Nephron progenitor cell (in vitro differentiated cells): ENCODE data around the gene PRICKLE2.

Source experiments
- DNase-seq: peaks from one replicate; pipeline ENCODE4 v3.0.0; 2021
- H3K27ac Mint-ChIP-seq: 2 replicates; pipeline ENCODE4 v1.8.0; 2021; ENCODE audit warnings: mild to moderate bottlenecking, moderate library complexity, mixed read lengths
- H3K27me3 Mint-ChIP-seq: 2 replicates; pipeline ENCODE4 v1.8.0; 2021; ENCODE audit warnings: mild to moderate bottlenecking, low read depth, mixed read lengths; ENCODE audit not compliant: poor library complexity
- H3K36me3 Mint-ChIP-seq: 2 replicates; pipeline ENCODE4 v1.8.0; 2021; ENCODE audit warnings: low read depth, mixed read lengths
- H3K4me1 Mint-ChIP-seq: 2 replicates; pipeline ENCODE4 v1.8.0; 2021; ENCODE audit warnings: mixed read lengths
- H3K4me3 Mint-ChIP-seq: 2 replicates; pipeline ENCODE4 v1.8.0; 2021; ENCODE audit warnings: mild to moderate bottlenecking, moderate library complexity, mixed read lengths
- H3K9me3 Mint-ChIP-seq: 2 replicates; pipeline ENCODE4 v1.8.0; 2021; ENCODE audit warnings: mild to moderate bottlenecking, moderate library complexity, mixed read lengths
- TF ChIP-seq, protein P1 (sequence below): fragments of 200-600 bp; sonication (generic); IDR thresholded peaks from 2 replicates; pipeline ENCODE4 v1.5.0; 2021; ENCODE audit warnings: antibody characterized with exemption

The PRICKLE2 gene

DNA sequence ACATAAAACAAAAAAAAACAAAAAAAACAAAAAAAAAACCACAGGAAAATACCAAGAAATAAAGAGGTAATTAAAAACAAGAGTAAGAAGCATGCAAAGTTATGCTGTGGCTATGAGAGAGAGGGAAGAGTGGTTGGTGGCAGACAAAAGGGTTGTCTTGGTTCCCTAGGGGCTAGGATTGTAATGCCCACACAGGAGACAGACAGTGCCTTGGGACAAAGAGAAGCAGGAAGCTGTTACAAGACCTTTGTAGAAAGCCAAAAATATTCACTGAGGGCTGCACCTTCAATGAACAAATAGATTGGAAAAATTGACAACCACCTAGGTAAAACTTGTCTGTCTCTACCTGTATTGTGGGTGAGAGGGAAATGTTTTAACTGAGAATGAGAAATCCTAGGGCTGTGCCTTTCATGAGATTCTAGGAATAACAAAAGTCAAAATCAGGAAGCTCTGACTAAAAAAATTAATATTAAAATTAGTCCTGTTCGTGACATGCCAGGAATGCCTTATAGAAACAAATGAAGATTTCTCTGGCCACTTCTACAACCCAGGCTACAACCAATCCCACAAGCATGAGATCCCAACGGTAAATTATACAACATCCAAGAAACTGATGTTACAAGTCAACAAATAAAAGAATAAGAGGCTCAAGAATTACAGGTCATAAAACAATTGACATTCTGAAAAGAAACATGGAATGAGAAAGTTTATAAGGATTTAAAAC, 45.0 kb upstream of the PRICKLE2 start:
- Mint-ChIP-seq H3K27ac (no peak overlapping the region), H3K4me3 (no peak overlapping the region), H3K27me3 (no peaks in the 10 kb centered on the region), H3K9me3 (peaks cover 35% of the 10 kb centered on the region), H3K4me1 (peaks cover 40% of the 10 kb centered on the region), H3K36me3 (peaks cover 14% of the 10 kb centered on the region)
- no peak for DNase-seq
- TF ChIP-seq, protein P1, sequence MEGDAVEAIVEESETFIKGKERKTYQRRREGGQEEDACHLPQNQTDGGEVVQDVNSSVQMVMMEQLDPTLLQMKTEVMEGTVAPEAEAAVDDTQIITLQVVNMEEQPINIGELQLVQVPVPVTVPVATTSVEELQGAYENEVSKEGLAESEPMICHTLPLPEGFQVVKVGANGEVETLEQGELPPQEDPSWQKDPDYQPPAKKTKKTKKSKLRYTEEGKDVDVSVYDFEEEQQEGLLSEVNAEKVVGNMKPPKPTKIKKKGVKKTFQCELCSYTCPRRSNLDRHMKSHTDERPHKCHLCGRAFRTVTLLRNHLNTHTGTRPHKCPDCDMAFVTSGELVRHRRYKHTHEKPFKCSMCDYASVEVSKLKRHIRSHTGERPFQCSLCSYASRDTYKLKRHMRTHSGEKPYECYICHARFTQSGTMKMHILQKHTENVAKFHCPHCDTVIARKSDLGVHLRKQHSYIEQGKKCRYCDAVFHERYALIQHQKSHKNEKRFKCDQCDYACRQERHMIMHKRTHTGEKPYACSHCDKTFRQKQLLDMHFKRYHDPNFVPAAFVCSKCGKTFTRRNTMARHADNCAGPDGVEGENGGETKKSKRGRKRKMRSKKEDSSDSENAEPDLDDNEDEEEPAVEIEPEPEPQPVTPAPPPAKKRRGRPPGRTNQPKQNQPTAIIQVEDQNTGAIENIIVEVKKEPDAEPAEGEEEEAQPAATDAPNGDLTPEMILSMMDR = no peak

DNA sequence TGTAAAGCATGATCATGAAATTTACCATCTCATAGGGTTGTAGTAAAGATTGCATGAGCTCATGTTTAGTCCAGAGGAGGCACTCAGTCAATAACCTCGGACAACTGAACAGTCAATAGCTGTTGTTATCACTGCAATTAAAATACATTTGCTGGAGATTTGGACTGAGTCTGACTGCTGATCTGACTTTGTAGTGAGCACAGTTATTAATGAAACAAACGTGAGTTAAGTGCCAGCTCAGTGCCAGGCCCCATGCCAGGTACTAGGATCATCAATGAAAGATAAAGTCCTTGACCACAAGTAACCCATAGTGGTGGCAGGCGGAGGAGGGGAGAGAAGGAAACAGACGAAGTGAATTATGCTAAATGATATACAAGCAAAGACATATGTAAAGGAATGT, 43.7 kb upstream of the PRICKLE2 start:
- H3K27me3 Mint-ChIP-seq = no peaks in the 10 kb centered on the region
- TF ChIP-seq, protein P1 = no peak
- peaks cover 35% of the 10 kb centered on the region for H3K9me3 Mint-ChIP-seq
- H3K4me1 Mint-ChIP-seq = peaks cover 54% of the 10 kb centered on the region
- H3K27ac Mint-ChIP-seq = no peak overlapping the region
- peaks cover 14% of the 10 kb centered on the region for H3K36me3 Mint-ChIP-seq
- H3K4me3 Mint-ChIP-seq = peak overlapping the region; percentile 86
- no peak for DNase-seq

DNA sequence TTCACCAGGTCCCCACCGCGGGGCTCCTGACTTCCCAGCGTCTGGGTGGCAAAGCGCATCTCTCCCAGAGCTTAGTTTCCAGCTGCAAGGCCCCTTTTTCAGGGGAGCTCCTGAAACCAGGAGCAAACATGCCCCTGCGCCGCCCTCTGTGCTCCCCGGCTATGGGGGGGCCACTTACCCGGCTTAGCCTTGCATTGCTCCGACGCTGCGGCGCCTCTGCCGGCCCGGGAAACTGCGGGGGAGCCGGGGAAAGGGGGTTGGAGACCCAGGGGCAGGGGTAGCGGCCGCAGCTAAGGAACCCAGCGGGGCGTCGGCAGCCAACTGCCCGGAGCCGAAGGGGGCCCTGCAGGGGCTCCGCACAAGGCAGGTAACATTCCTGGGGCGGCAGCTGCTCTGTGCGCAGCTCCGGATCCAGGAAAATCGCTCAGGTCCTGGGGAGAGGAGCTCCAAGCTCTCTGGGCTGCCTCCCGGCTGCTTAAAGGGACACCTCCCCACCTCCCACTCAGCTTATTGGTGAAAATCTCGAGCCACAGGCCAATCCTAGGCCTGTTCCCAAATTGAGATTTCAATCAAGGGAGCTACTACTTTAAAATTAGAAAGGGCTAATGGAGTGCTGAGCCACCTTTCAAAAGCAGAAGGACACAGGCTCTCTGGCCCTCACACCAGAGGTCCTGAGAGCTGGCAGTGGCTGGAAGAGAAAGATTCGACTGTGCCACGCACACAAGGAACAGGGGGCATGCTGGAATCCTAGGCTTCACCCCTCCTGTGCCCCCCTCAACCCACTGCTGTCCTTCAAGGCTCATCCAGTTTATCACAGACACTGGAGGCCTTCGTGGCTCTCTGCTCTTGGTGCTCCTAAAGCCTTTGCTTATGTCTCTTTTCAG, 42.7 kb upstream of the PRICKLE2 start:
- Mint-ChIP-seq H3K27ac (peak overlapping the region; percentile 55), H3K4me3 (peak overlapping the region; percentile 86), H3K27me3 (no peaks in the 10 kb centered on the region), H3K36me3 (peaks cover 14% of the 10 kb centered on the region), H3K9me3 (peaks cover 35% of the 10 kb centered on the region), H3K4me1 (peaks cover 59% of the 10 kb centered on the region)
- TF ChIP-seq, protein P1 = no peak
- DNase-seq = peak; percentile 63

DNA sequence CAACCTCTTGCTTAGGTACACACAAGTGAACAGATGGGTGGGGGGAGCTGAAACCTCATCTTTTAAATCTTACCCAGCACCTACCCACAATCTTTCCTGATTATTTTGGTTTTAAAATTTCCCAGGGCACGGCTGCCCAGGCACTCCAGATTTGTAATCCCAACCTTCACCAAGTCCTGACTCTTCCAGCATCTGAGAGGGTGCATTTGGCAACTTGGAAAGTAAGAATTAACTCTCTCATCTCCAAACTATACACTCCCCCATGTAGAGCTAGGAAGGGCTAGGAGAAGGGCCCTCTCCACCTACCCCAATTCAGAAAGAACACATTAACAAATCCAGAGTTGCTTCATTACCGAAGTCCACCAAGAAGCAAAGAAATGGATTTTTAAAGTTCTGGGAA, 41.7 kb upstream of the PRICKLE2 start:
- Mint-ChIP-seq H3K4me3 (peak overlapping the region; percentile 86), H3K9me3 (peaks cover 32% of the 10 kb centered on the region), H3K27ac (peak overlapping the region; percentile 97), H3K36me3 (peaks cover 20% of the 10 kb centered on the region), H3K4me1 (peaks cover 57% of the 10 kb centered on the region), H3K27me3 (peaks cover 5% of the 10 kb centered on the region)
- TF ChIP-seq, protein P1 = no peak
- DNase-seq = no peak

DNA sequence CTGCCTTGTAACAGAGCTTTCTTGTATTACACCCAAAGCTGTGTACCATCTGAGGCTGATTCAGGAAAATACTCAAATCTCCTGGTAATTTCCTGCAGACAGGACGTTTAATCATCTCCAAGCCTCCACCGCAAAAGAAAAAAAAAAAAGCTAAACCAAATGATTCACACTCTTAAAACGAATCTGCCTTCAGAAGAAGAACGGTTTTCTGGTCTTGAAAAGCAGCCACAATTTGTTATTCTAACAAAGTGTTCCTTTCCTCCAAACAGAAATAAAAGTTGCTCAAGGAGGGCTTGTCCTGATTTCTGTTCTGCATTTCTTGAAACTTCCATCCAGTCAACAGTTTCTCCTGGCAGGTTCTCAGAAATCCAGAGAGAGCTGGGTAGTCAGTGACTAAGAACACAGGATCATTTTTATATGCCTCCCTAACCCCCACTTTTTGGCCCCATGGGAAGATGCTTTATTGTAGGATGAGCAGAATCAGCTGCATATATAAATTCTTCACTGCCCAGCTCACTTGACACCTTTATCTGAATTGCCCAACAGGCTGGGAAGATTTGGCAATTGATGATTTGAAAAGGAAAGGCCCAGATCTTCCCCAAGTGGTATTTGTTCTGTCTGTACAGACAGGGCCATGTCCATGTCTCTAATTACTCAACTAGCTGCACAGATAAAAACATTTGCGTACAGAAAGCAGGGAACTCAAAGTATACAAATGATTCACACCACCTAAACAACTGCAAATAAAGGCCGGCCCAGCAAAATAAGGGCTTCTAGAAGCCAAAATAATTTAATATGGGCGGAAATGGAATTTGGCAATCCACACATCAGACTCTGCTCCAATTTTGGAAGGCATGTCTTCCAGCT, 41.0 kb upstream of the PRICKLE2 start:
- peaks cover 24% of the 10 kb centered on the region for H3K36me3 Mint-ChIP-seq
- peak overlapping the region; percentile 97 for H3K27ac Mint-ChIP-seq
- TF ChIP-seq, protein P1 = no peak
- DNase-seq = no peak
- H3K4me1 Mint-ChIP-seq = peaks cover 62% of the 10 kb centered on the region
- peak overlapping the region; percentile 86 for H3K4me3 Mint-ChIP-seq
- H3K27me3 Mint-ChIP-seq = peaks cover 5% of the 10 kb centered on the region
- peaks cover 26% of the 10 kb centered on the region for H3K9me3 Mint-ChIP-seq
